H1 (cell line): ENCODE measurements around the gene TRHDE. TPM values are rescaled to one million over a fixed set of nuclear protein-coding genes. Genes with fewer than 3 reads are reported as not detected.

Source experiments
- CTCF ChIA-PET: fragments of 300-600 bp; sonication (Branson Sonifier 250); formaldehyde crosslinking; loops from one replicate; lab custom pipeline; 2021; ENCODE audit not compliant: partially characterized antibody; lab: Charles Lee
- POLR2A ChIA-PET: fragments of 300-600 bp; sonication (Branson Sonifier 250); formaldehyde crosslinking; loops from one replicate; lab custom pipeline; 2021; ENCODE audit warnings: inconsistent platforms; ENCODE audit not compliant: partially characterized antibody; lab: Charles Lee
- DNase-seq, 2 experiments: peaks; one replicate each; pipeline versions ENCODE4 v3.0.0 to v3.0.0-alpha.2; 2010 to 2022; ENCODE audit warnings: low spot score in 2 of 2, low read depth in 1 of 2, mixed read lengths in 1 of 2
- FAIRE-seq: peaks from 2 replicates; lab custom pipeline; 2011; peaks lifted over from hg19 to GRCh38; lab: Jason Lieb, UNC
- H2AFZ ChIP-seq: 2 replicates; pipeline ENCODE4 v1.8.1; 2012; ENCODE audit warnings: low read length, inconsistent platforms
- H2AK5ac ChIP-seq: 2 replicates; pipeline ENCODE4 v1.6.1; 2013; ENCODE audit warnings: low read depth, low read length
- H2BK120ac ChIP-seq: replicated peaks from 2 replicates; pipeline ENCODE3; 2013; ENCODE audit warnings: low read depth, low read length, inconsistent platforms
- H2BK12ac ChIP-seq: 2 replicates; pipeline ENCODE4 v1.6.1; 2013; ENCODE audit warnings: low read depth, low read length
- H2BK15ac ChIP-seq: 2 replicates; pipeline ENCODE4 v1.6.1; 2013; ENCODE audit warnings: low read length
- H2BK20ac ChIP-seq: 2 replicates; pipeline ENCODE4 v1.6.1; 2013; ENCODE audit warnings: low read length
- H2BK5ac ChIP-seq: 2 replicates; pipeline ENCODE4 v1.6.1; 2013; ENCODE audit warnings: low read depth, low read length
- H3K14ac ChIP-seq: 2 replicates; pipeline ENCODE4 v1.6.1; 2013; ENCODE audit warnings: inconsistent platforms; ENCODE audit not compliant: insufficient read length
- H3K18ac ChIP-seq: 2 replicates; pipeline ENCODE4 v1.6.1; 2013; ENCODE audit warnings: low read length; ENCODE audit errors: extremely low read depth
- H3K23ac ChIP-seq: 2 replicates; pipeline ENCODE4 v1.6.1; 2013; ENCODE audit warnings: inconsistent platforms; ENCODE audit not compliant: insufficient read length
- H3K23me2 ChIP-seq: 2 replicates; pipeline ENCODE4 v1.6.1; 2013; ENCODE audit warnings: low read depth, low read length
- H3K27ac ChIP-seq: 2 replicates; pipeline ENCODE4 v1.6.1; 2011; ENCODE audit warnings: low read depth, low read length, inconsistent platforms
- H3K27me3 ChIP-seq, 4 experiments: replicated peaks in 1 of 4; 1 replicate in 1 of 4; 2 replicates in 3 of 4; pipeline versions ENCODE4 v1.6.1 to v1.8.1; 2011 to 2013; ENCODE audit warnings: low read length in 3 of 4, mild to moderate bottlenecking in 3 of 4, inconsistent platforms in 2 of 4, mixed read lengths in 2 of 4, moderate library complexity in 1 of 4; ENCODE audit not compliant: control insufficient read depth in 3 of 4, insufficient read depth in 3 of 4; ENCODE audit errors: extremely low read depth in 1 of 4
- H3K36me3 ChIP-seq, 4 experiments: 2 replicates each; pipeline versions ENCODE4 v1.6.1 to v1.8.1; 2011 to 2013; ENCODE audit warnings: mild to moderate bottlenecking in 4 of 4, low read length in 3 of 4, moderate library complexity in 2 of 4, control low read depth in 1 of 4, inconsistent platforms in 1 of 4; ENCODE audit not compliant: insufficient read depth in 4 of 4, control insufficient read depth in 2 of 4
- H3K4ac ChIP-seq: replicated peaks from 2 replicates; pipeline ENCODE3; 2013; ENCODE audit warnings: low read length, low read depth, mixed read lengths, inconsistent platforms; ENCODE audit not compliant: insufficient read length
- H3K4me1 ChIP-seq, 4 experiments: replicated peaks in 1 of 4; 1 replicate in 1 of 4; 2 replicates in 3 of 4; pipeline versions ENCODE4 v1.6.1 to v1.8.1; 2011 to 2013; ENCODE audit warnings: low read length in 3 of 4, inconsistent platforms in 2 of 4, mixed read lengths in 1 of 4; ENCODE audit not compliant: insufficient read depth in 4 of 4, control insufficient read depth in 3 of 4
- H3K4me2 ChIP-seq, 2 experiments: 2 replicates each; pipeline versions ENCODE4 v1.6.1 to v1.8.1; 2011 to 2013; ENCODE audit warnings: low read depth in 2 of 2, low read length in 2 of 2, control low read depth in 1 of 2, inconsistent platforms in 1 of 2, mild to moderate bottlenecking in 1 of 2; ENCODE audit not compliant: insufficient read depth in 1 of 2
- H3K4me3 ChIP-seq, 4 experiments: fragments of 200-600, 300-600 bp in 1 of 4; sonication (generic), shearing (Covaris generic), sonication (Bioruptor Twin) in 1 of 4; 2 replicates each; pipeline versions ENCODE4 v1.5.1 to v1.8.1; 2011 to 2016; ENCODE audit warnings: low read length in 4 of 4, low read depth in 3 of 4, control low read depth in 2 of 4, inconsistent platforms in 2 of 4, mild to moderate bottlenecking in 2 of 4, mixed read lengths in 1 of 4, moderate library complexity in 1 of 4; ENCODE audit not compliant: insufficient read depth in 2 of 4; ENCODE audit errors: extremely low read depth in 1 of 4
- H3K56ac ChIP-seq: replicated peaks from 2 replicates; pipeline ENCODE3; 2013; ENCODE audit warnings: low read depth, mild to moderate bottlenecking, mixed read lengths, low read length, inconsistent platforms; ENCODE audit not compliant: insufficient read length
- H3K79me1 ChIP-seq: 2 replicates; pipeline ENCODE4 v1.6.1; 2013; ENCODE audit warnings: low read depth, low read length, control low read depth
- H3K79me2 ChIP-seq, 2 experiments: 2 replicates each; pipeline versions ENCODE4 v1.6.1 to v1.8.1; 2012 to 2013; ENCODE audit warnings: low read length in 2 of 2, mild to moderate bottlenecking in 2 of 2, inconsistent platforms in 1 of 2; ENCODE audit not compliant: insufficient read depth in 2 of 2, control insufficient read depth in 1 of 2
- H3K9ac ChIP-seq, 4 experiments: replicated peaks in 1 of 4; 1 replicate in 1 of 4; 2 replicates in 3 of 4; pipeline versions ENCODE4 v1.6.1 to v1.8.1; 2011 to 2013; ENCODE audit warnings: low read depth in 3 of 4, low read length in 3 of 4, control low read depth in 2 of 4, mild to moderate bottlenecking in 2 of 4, moderate library complexity in 2 of 4, inconsistent platforms in 1 of 4; ENCODE audit errors: extremely low read depth in 1 of 4
- H3K9me3 ChIP-seq, 2 experiments: 2 replicates each; pipeline versions ENCODE4 v1.6.1 to v1.8.1; 2012 to 2013; ENCODE audit warnings: mild to moderate bottlenecking in 2 of 2, moderate library complexity in 2 of 2, control low read depth in 1 of 2, inconsistent platforms in 1 of 2, low read depth in 1 of 2, low read length in 1 of 2, mixed read lengths in 1 of 2; ENCODE audit not compliant: insufficient read depth in 2 of 2
- H4K20me1 ChIP-seq, 2 experiments: replicated peaks in 1 of 2; 2 replicates each; pipeline versions ENCODE3 to v1.8.1; 2011 to 2013; ENCODE audit warnings: inconsistent platforms in 2 of 2, low read length in 2 of 2, mild to moderate bottlenecking in 1 of 2; ENCODE audit not compliant: insufficient read depth in 2 of 2, control insufficient read depth in 1 of 2
- H4K5ac ChIP-seq: 2 replicates; pipeline ENCODE4 v1.6.1; 2013; ENCODE audit warnings: low read length, low read depth, mixed read lengths, inconsistent platforms; ENCODE audit not compliant: insufficient read length
- H4K8ac ChIP-seq: 2 replicates; pipeline ENCODE4 v1.8.0; 2013; ENCODE audit warnings: mild to moderate bottlenecking, moderate library complexity, low read length, inconsistent platforms; ENCODE audit not compliant: insufficient read depth; ENCODE audit errors: extremely low read depth
- H4K91ac ChIP-seq: replicated peaks from 2 replicates; pipeline ENCODE3; 2013; ENCODE audit warnings: low read length, mixed read lengths, inconsistent platforms; ENCODE audit not compliant: insufficient read length
- KDM1A ChIP-seq: fragments of 200-600, 300-600 bp; sonication (generic); IDR thresholded peaks from 2 replicates; pipeline ENCODE4 v1.7.1; 2016; ENCODE audit warnings: mild to moderate bottlenecking, low read length, borderline replicate concordance
- WGBS, 2 experiments: shearing (Covaris generic) in 1 of 2; methylation state at CpG; one replicate each; pipeline versions ENCODE4 v1.1.6 to v1.1.7; 2013 to 2015; ENCODE audit warnings: low lambda C conversion rate in 2 of 2, mixed read lengths in 2 of 2, inconsistent platforms in 1 of 2, low coverage in 1 of 2, missing lambda C conversion rate in 1 of 2; ENCODE audit not compliant: insufficient replicate concordance in 2 of 2, insufficient coverage in 1 of 2, insufficient read length in 1 of 2; ENCODE audit errors: extremely low coverage in 1 of 2, missing lambda C conversion rate in 1 of 2; 5-methylcytosine and 5-hydroxymethylcytosine counted together
- polyA plus RNA-seq, 7 experiments: library from polyadenylated mRNA; depleted of rRNA in 3 of 7; stranded (reverse) in 5 of 7; unstranded in 2 of 7; fragments of >200 nt in 5 of 7; fragments of 200-250 nt in 2 of 7; gene quantifications; 1 replicate in 5 of 7; 2 replicates in 1 of 7; 4 replicates in 1 of 7; pipeline versions ENCODE4 v1.2.1 to v1.2.3, GENCODE V29; 2011 to 2013; ENCODE audit warnings: missing spikeins in 2 of 7, mixed read lengths in 2 of 7
- total RNA-seq: library from RNA; stranded (reverse); fragmentation: NEBNext Ultra II Directional; extraction: Animal tissue kit (Norgen Biotek cat#: 25700); gene quantifications from 2 replicates; pipeline ENCODE4 v1.2.1, GENCODE V29; 2021

The TRHDE gene
- total and polyA plus RNA-seq, 2 of the 8 experiments (the other 6 are each of a cell fraction or from before 2014, with no cell fraction given), result 1.3 to 5.0 TPM

DNA sequence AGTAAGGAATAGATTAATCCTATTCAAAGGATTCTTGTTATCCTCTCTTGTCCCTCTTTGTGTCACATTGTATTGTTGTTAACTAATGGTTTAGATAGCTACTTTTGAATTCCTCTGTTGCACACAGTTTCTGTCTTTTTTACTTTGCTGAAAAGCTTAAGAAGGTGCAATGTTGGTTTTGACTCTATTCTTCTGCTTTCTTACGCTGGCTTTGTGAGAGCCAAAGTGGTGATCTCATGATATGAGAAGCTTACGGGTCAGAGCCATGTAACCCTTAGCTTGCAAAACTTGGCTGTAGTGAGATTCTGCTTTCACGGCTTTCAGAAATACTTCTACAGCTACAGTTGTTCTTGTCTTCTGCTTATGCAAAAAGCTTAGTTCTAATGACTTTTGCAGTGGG lies 239.7 kb downstream of the TRHDE start:
- no peak overlapping the region for H2BK120ac ChIP-seq
- H2BK20ac ChIP-seq, result no peak overlapping the region
- FAIRE-seq (peak; percentile 63), DNase-seq (no peak)
- 85% methylated on average over 3 of the region's 3 CpGs; no CpG with 5 or more reads in 1 of the 2 experiments for whole genome bisulfite sequencing, 2 experiments
- H3K79me1 ChIP-seq, result no peaks in the 10 kb centered on the region
- no peak for TF ChIP-seq KDM1A
- no peak overlapping the region for H2AK5ac ChIP-seq
- H3K9me3 ChIP-seq, result no peaks in the 10 kb centered on the region
- H3K79me2 ChIP-seq, result no peaks in the 10 kb centered on the region
- H3K23me2 ChIP-seq, result no peaks in the 10 kb centered on the region
- no peak overlapping the region for H3K9ac ChIP-seq
- no peak overlapping the region for H3K56ac ChIP-seq
- H3K18ac ChIP-seq, result no peak overlapping the region
- no peak overlapping the region for H3K4me2 ChIP-seq
- POLR2A ChIA-PET, result no interaction called here
- no peak overlapping the region for H2BK12ac ChIP-seq
- H3K4me3 ChIP-seq, result no peak overlapping the region
- no peak overlapping the region for H3K27ac ChIP-seq
- no peak overlapping the region for H3K14ac ChIP-seq
- no peak overlapping the region for H4K5ac ChIP-seq
- H2BK5ac ChIP-seq, result no peak overlapping the region
- no peak overlapping the region for H3K4ac ChIP-seq
- peak overlapping the region; percentile 81; the same call in 1 of the 2 replicates for H2AFZ ChIP-seq
- H3K27me3 ChIP-seq, result peaks cover 0 to 1% (median 0%) of the 10 kb centered on the region in 4 experiments; a peak in 1 of 7 replicates
- no peaks in the 10 kb centered on the region for H3K36me3 ChIP-seq
- no peak overlapping the region for H4K91ac ChIP-seq
- no peak overlapping the region for H4K8ac ChIP-seq
- no peaks in the 10 kb centered on the region for H4K20me1 ChIP-seq
- H3K23ac ChIP-seq, result no peak overlapping the region
- H2BK15ac ChIP-seq, result no peak overlapping the region
- CTCF ChIA-PET, result interaction anchor here (1.7 kb wide), 1 partner anchor 40 kb away, joined by 3 read pairs; no protein-coding TSS in a partner anchor
- no peaks in the 10 kb centered on the region for H3K4me1 ChIP-seq
